Measurements from ENCODE around the gene DDX4.
"Not testable (repeated sequence)": the region's sequence is repeated elsewhere in the genome, so short reads cannot be mapped to it uniquely, and the experiment has no call there.

DDX4 gene

GRCh38 chr5:55737793-55738192, at the start of gene DDX4:
Gene DDX4, plus strand, starts transcription at chr5:55738061. Its CDS starts 903 bp downstream, at chr5:55738964.
- no peak for FAIRE-seq

GRCh38 chr5:55691265-55692105, 46.4 kb upstream of the DDX4 start:
- peak; percentile 97 for FAIRE-seq

GRCh38 chr5:55692106-55692417, 45.8 kb upstream of the DDX4 start:
- FAIRE-seq: no peak

- peak; percentile 11 for FAIRE-seq
Observed at GRCh38 chr5:55692509-55692908, 45.4 kb upstream of the DDX4 start.

GRCh38 chr5:55694152-55694830, 43.6 kb upstream of the DDX4 start:
- peak; percentile 88 for FAIRE-seq

GRCh38 chr5:55696704-55697103, 41.2 kb upstream of the DDX4 start:
- not testable (repeated sequence) for FAIRE-seq

GRCh38 chr5:55699041-55699688, 38.7 kb upstream of the DDX4 start:
- peak; percentile 89 for FAIRE-seq

- no peak for FAIRE-seq
Observed at GRCh38 chr5:55700745-55701144, 37.1 kb upstream of the DDX4 start.

- FAIRE-seq: no peak
Observed at GRCh38 chr5:55701462-55702103, 36.3 kb upstream of the DDX4 start.

- no peak for FAIRE-seq
Observed at GRCh38 chr5:55702598-55703345, 35.1 kb upstream of the DDX4 start.

GRCh38 chr5:55706230-55706629, 31.6 kb upstream of the DDX4 start:
- no peak for FAIRE-seq

GRCh38 chr5:55708732-55709131, 29.1 kb upstream of the DDX4 start:
- no peak for FAIRE-seq

GRCh38 chr5:55711507-55712022, 26.3 kb upstream of the DDX4 start:
- FAIRE-seq: no peak

- peak; percentile 96 for FAIRE-seq
Observed at GRCh38 chr5:55712023-55712859, 25.6 kb upstream of the DDX4 start, which contains the start of gene SLC38A9. Gene SLC38A9, minus strand, starts transcription at chr5:55712324. Its CDS starts 14,366 bp downstream, at chr5:55697958.

- no peak for FAIRE-seq
Observed at GRCh38 chr5:55713871-55714270, 24.0 kb upstream of the DDX4 start.

GRCh38 chr5:55714339-55714738, 23.5 kb upstream of the DDX4 start:
- FAIRE-seq: no peak

- FAIRE-seq: no peak
Observed at GRCh38 chr5:55714749-55715148, 23.1 kb upstream of the DDX4 start.

GRCh38 chr5:55715519-55716078, 22.3 kb upstream of the DDX4 start:
- no peak for FAIRE-seq

- FAIRE-seq: not testable (repeated sequence)
Observed at GRCh38 chr5:55719026-55719425, 18.8 kb upstream of the DDX4 start.

GRCh38 chr5:55720188-55720703, 17.6 kb upstream of the DDX4 start:
- FAIRE-seq: no peak

GRCh38 chr5:55724281-55724680, 13.6 kb upstream of the DDX4 start:
- no peak for FAIRE-seq
